Thoracic aorta (tissue), 2 donors: ENCODE results near the gene GDA. TPM values are rescaled to one million over a fixed set of nuclear protein-coding genes. Genes with fewer than 3 reads are reported as not detected.

Source experiments
- ATAC-seq: fragments of 150-250 bp; one replicate; pipeline ENCODE4 v1.8.0; 2017; ENCODE audit warnings: low read depth; ENCODE audit not compliant: insufficient number of reproducible peaks, low FRiP score
- DNase-seq: peaks from one replicate; pipeline ENCODE4 v3.0.0-alpha.2; 2020; ENCODE audit warnings: low spot score
- H3K27ac ChIP-seq, 2 donors: fragments of 200-600 bp; sonication (generic); 1 replicate in 1 of 2; 2 replicates in 1 of 2; pipeline ENCODE4 v1.5.1; 2016; ENCODE audit warnings: mild to moderate bottlenecking in 2 of 2, moderate library complexity in 2 of 2
- H3K27me3 ChIP-seq: fragments of 200-600 bp; sonication (generic); replicated peaks from 2 replicates; pipeline ENCODE4 v1.6.0; 2016; ENCODE audit warnings: mild to moderate bottlenecking; ENCODE audit not compliant: insufficient read depth
- H3K36me3 ChIP-seq: fragments of 200-600 bp; sonication (generic); one replicate; pipeline ENCODE4 v1.5.1; 2016
- H3K4me1 ChIP-seq, 2 donors: fragments of 200-600 bp; sonication (generic); 1 replicate in 1 of 2; 2 replicates in 1 of 2; pipeline versions ENCODE4 v1.5.1 to v1.6.0; 2016; ENCODE audit warnings: low read depth in 2 of 2, mild to moderate bottlenecking in 1 of 2; ENCODE audit not compliant: control insufficient read depth in 1 of 2
- H3K4me3 ChIP-seq: fragments of 200-600 bp; sonication (generic); 2 replicates; pipeline ENCODE4 v1.5.1; 2016; ENCODE audit warnings: mild to moderate bottlenecking
- H3K9me3 ChIP-seq: fragments of 200-600 bp; sonication (generic); 2 replicates; pipeline ENCODE4 v1.5.1; 2016
- CTCF ChIP-seq: fragments of 200-600 bp; sonication (generic); IDR thresholded peaks from one replicate; pipeline ENCODE4 v1.5.1; 2019; ENCODE audit warnings: antibody characterized with exemption
- total RNA-seq, 2 donors: library from RNA; depleted of rRNA; stranded (reverse); fragments of >200 nt; gene quantifications; one replicate each; pipeline versions ENCODE4 v1.1.0 to v1.2.3, GENCODE V29; 2016

Gene GDA
- total RNA-seq, 2 donors from 2014 or later = not detected

GRCh38 chr9:72187121-72187695 lies 38.0 kb downstream of the GDA start:
- H3K36me3 ChIP-seq = no peaks in the 10 kb centered on the region
- no peak for DNase-seq
- ATAC-seq = no peak

GRCh38 chr9:72188232-72188631 lies 39.0 kb downstream of the GDA start:
- TF ChIP-seq CTCF = no peak
- no peak overlapping the region for H3K27ac ChIP-seq
- H3K4me3 ChIP-seq = no peak overlapping the region
- DNase-seq = no peak
- H3K9me3 ChIP-seq = no peaks in the 10 kb centered on the region
- H3K27me3 ChIP-seq = no peaks in the 10 kb centered on the region
- no peaks in the 10 kb centered on the region for H3K36me3 ChIP-seq
- no peaks in the 10 kb centered on the region for H3K4me1 ChIP-seq
- ATAC-seq = no peak

More at GRCh38 chr9:72187121-72187695, 38.0 kb downstream of the GDA start:
- Histone ChIP-seq H3K4me1 (no peaks in the 10 kb centered on the region), H3K27ac (no peak overlapping the region), H3K27me3 (no peaks in the 10 kb centered on the region), H3K9me3 (no peaks in the 10 kb centered on the region), H3K4me3 (no peak overlapping the region)
- TF ChIP-seq CTCF = no peak

GRCh38 chr9:72193478-72193881 lies 44.2 kb downstream of the GDA start:
- Histone ChIP-seq H3K4me3 (no peak overlapping the region), H3K4me1 (no peaks in the 10 kb centered on the region), H3K36me3 (no peaks in the 10 kb centered on the region), H3K27me3 (no peaks in the 10 kb centered on the region), H3K27ac (no peak overlapping the region), H3K9me3 (no peaks in the 10 kb centered on the region)
- no peak for DNase-seq
- ATAC-seq = no peak
- TF ChIP-seq CTCF = no peak

GRCh38 chr9:72199238-72199637 lies 50.0 kb downstream of the GDA start:
- no peaks in the 10 kb centered on the region for H3K4me1 ChIP-seq
- no peak for TF ChIP-seq CTCF
- ATAC-seq (no peak), DNase-seq (no peak)
- H3K4me3 ChIP-seq = no peak overlapping the region
- H3K36me3 ChIP-seq = no peaks in the 10 kb centered on the region
- H3K27ac ChIP-seq = no peak overlapping the region
- no peaks in the 10 kb centered on the region for H3K27me3 ChIP-seq
- H3K9me3 ChIP-seq = no peaks in the 10 kb centered on the region

- no peaks in the 10 kb centered on the region for H3K9me3 ChIP-seq
- H3K27me3 ChIP-seq = no peaks in the 10 kb centered on the region
- no peak overlapping the region for H3K4me3 ChIP-seq
- TF ChIP-seq CTCF = no peak
- no peak overlapping the region for H3K27ac ChIP-seq
- no peaks in the 10 kb centered on the region for H3K4me1 ChIP-seq
- no peak for DNase-seq
- no peaks in the 10 kb centered on the region for H3K36me3 ChIP-seq
- ATAC-seq = no peak
Observed at GRCh38 chr9:72200452-72200851, 51.2 kb downstream of the GDA start.
